T47D (cell line): ENCODE measurements around the gene CCN2.
"Not testable (repeated sequence)": the region's sequence is repeated elsewhere in the genome, so short reads cannot be mapped to it uniquely, and the experiment has no call there.

ENCODE experiments used
- DNase-seq, 2 experiments: peaks; one replicate each; pipeline versions ENCODE4 v3.0.0 to v3.0.0-alpha.2; 2011 to 2012; ENCODE audit warnings: low read depth in 1 of 2, low spot score in 1 of 2
- JUND ChIP-seq: IDR thresholded peaks from 2 replicates; pipeline ENCODE4 v1.6.1; 2012; ENCODE audit warnings: low read depth
- in situ Hi-C: cut with HindIII; loops from 2 replicates; pipeline ENCODE4 v1.10.0; 2016; ENCODE audit warnings: low sequenced_read_pairs, low pct_unique_long_range_greater_than_20kb

Gene CCN2

DNA sequence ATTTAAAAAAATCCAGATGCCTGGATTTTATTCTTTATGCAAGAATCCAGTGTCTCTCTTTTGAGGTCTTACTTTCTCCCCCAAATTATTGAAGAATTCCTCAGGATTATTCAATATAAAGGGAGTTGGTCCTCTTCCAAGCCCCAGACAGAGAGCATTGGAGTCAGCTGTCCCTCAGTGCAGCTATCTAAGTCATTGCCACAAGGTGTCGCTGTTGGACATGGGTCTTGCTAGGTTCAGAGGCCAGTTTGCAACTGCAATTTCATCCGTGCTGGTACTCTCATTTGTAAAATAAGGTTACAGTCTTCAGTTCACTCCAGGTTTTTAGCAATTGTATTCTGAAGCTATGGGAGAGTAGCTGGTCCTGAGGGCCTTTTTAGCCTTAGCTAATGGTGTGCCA is 27.8 kb downstream of the CCN2 start:
- in situ Hi-C loops = no loop called here
- TF ChIP-seq JUND = no peak
- DNase-seq = peak in 1 of 2 experiments; percentile 81

DNA sequence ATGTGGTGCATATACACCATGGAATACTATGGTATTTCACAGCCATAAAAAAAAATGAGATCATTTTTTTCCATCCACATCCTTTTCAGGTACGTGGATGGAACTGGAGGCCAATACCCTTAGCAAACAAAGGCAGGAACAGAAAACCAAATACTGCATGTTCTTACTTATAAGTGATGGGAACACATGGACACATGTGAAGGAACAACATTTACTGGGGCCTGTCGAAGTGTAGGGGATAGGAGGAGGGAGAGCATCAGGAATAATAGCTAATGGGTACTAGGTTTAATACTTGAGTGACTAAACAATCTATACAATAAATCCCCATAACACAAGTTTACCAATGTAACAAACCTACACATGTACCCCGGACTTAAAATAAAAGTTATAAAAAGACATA is 30.5 kb downstream of the CCN2 start:
- in situ Hi-C loops = no loop called here
- TF ChIP-seq JUND = no peak
- DNase-seq = no peak

- in situ Hi-C loops = no loop called here
- DNase-seq = no peak
- no peak for TF ChIP-seq JUND
Observed at GRCh38 chr6:131918650-131919355, 32.4 kb downstream of the CCN2 start.

GRCh38 chr6:131917763-131918649 is 33.2 kb downstream of the CCN2 start:
- no peak for TF ChIP-seq JUND
- DNase-seq = no peak
- in situ Hi-C loops = no loop called here

GRCh38 chr6:131917318-131917717 is 33.9 kb downstream of the CCN2 start:
- in situ Hi-C loops = no loop called here
- DNase-seq = no peak
- no peak for TF ChIP-seq JUND

DNA sequence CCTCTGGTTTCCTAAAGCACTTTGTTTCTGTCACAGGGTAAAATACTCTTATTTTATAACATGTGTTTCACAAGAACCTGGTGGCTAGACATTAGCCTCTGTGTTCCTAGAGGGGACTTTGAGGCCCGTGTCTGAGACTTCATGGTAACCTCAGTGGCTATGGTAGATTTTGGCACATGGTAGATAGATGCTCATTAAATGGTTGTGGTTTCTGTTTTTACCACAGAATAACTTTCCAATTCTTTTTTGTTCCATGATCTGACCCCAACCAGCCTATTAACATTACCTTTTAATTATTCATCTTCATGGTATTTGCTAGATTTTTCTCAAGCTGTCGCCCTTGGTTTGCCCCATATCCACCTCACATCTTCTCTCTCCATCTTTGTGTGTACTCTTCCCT is 34.3 kb downstream of the CCN2 start:
- no peak for TF ChIP-seq JUND
- in situ Hi-C loops = no loop called here
- DNase-seq = no peak

DNA sequence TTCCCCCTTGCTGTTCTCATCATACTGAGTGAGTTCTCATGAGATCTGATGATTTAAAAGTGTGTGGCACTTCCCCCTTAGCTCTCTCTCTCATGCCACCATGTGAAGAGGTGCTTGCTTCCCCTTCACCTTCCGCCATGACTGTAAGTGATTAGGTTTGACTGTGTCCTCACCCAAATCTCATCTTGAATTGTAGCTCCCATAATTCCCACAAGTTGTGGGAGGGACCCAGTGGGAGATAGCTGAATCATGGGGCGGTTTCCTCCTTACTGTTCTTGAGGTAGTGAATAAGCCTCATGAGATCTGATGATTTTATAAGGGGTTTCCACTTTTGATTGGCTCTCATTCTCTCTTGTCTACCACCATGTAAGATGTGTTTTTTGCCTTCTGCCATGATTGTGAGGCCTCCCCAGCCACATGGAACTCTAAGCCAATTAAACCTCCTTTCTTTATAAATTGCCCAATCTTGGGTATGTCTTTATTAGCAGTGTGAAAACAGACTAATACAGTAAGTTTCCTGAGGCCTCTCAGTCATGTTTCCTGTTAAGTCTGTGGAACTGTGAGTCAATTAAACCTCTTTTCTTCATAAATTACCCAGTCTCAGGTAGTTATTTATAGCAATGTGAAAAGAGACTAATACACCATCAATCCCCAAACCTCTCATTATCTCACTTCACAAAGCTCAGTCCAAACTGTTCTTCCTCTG is 34.9 kb downstream of the CCN2 start:
- DNase-seq, in situ Hi-C loops: not testable (repeated sequence)

DNA sequence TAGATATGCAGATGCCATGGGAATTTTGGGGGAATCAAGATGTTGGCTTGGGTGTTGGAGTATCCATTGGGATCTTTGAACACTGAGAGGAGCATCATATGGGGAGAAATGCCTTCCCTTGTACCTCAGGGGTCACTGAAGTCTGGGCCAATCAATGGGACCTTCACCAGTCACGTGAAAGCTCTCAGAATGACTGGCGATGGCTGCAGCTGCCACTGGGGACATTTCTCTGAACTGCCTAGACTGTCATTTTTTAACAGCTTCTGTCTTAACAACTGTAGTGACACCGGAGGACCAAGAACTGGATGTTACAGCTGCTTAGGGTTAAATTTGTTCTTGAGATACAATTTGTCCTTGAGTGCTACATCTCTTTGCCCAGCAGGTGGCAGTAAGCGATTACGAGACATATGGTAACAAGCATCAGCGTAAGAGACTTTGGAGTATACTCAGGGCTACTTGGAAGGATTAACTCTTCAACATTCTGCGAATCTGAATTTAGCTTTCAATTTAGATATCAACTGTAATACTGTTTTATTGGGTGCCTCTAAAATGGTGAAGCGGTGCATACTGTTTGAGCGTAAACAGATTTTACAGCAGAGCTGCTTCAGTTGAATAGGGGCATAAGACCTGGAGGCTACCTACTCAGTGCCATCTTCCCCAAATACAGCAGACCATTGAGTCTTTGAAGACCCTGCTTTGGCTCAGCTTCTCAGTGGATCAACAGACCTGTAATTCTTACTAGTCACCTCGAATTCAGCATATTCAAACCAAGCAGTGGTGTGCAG is 36.0 kb downstream of the CCN2 start:
- peak; percentile 6 to 76 for DNase-seq
- in situ Hi-C loops = no loop called here
- TF ChIP-seq JUND = no peak

DNA sequence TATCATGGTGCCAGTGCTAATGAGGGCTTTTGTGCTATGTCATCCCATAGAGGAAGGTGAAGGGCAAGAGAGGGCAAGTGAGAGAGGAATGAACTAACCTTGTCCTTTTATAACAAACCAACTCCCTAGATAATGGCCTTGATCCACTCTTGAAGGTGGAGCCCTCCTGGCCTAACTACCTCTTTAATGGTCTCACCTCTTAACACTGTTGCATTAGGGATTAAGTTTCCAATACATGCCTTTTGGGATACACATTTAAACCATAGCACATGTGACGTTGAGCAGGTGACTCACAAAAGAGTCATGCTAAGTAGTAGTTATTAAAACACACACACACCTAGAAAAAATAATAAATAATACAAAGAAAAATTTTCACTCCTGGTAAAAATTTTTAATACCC is 36.9 kb downstream of the CCN2 start:
- DNase-seq = no peak
- TF ChIP-seq JUND = no peak
- in situ Hi-C loops = no loop called here

DNA sequence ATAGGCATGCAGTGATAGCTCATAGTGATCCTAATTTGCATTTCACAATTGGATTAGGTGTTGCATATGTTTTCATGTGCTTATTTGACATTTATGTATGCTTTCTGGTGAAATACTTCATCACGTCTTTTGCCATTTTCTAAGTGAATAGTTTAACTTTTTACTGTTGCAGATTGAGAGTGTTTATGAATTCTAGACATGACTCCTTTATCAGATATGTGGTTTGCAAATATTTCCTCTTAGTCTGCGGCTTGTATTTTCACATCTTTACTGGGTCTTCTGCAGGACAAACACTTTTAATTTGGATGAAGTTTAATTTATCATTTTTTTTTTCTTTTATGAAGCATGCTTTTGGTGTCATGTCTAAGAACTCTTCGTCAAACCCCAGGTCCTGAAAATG is 39.2 kb downstream of the CCN2 start:
- in situ Hi-C loops = no loop called here
- TF ChIP-seq JUND = no peak
- DNase-seq = no peak

- no peak for TF ChIP-seq JUND
- no peak for DNase-seq
- in situ Hi-C loops = no loop called here
Observed at GRCh38 chr6:131910956-131911355, 40.2 kb downstream of the CCN2 start.

- in situ Hi-C loops = no loop called here
- no peak for DNase-seq
- no peak for TF ChIP-seq JUND
Observed at GRCh38 chr6:131910219-131910589, 41.0 kb downstream of the CCN2 start.
